Lung (tissue), 12 donors: ENCODE measurements around the gene POT1. TPM values are rescaled to one million over a fixed set of nuclear protein-coding genes. Genes with fewer than 3 reads are reported as not detected.
A peak's percentile ranks its signal among the peaks of the same experiment; 100 is the strongest.

ENCODE experiments used
- ATAC-seq: fragments of 200-7000 bp; cut with Tn5 transposase; one replicate; pipeline ENCODE4 v1.9.1; 2020; ENCODE audit warnings: moderate number of reproducible peaks; ENCODE audit not compliant: insufficient read depth, low FRiP score
- DNase-seq, 3 donors: peaks; one replicate each; pipeline ENCODE4 v3.0.0-alpha.2; 2013 to 2017
- H3K27ac ChIP-seq, 2 donors: one replicate each; pipeline ENCODE4 v1.5.1; 2013; ENCODE audit warnings: mild to moderate bottlenecking in 2 of 2, moderate library complexity in 2 of 2, control low read depth in 1 of 2, inconsistent platforms in 1 of 2, low read depth in 1 of 2, low read length in 1 of 2
- H3K27me3 ChIP-seq, 3 donors: one replicate each; pipeline ENCODE4 v1.5.1; 2013; ENCODE audit warnings: low read length in 2 of 3; ENCODE audit not compliant: control insufficient read depth in 3 of 3, insufficient read depth in 3 of 3
- H3K36me3 ChIP-seq, 4 donors: one replicate each; pipeline ENCODE4 v1.5.1; 2013; ENCODE audit warnings: low read length in 4 of 4, mild to moderate bottlenecking in 1 of 4, moderate library complexity in 1 of 4; ENCODE audit not compliant: control insufficient read depth in 4 of 4, insufficient read depth in 4 of 4
- H3K4me1 ChIP-seq, 5 donors: one replicate each; pipeline ENCODE4 v1.5.1; 2013; ENCODE audit warnings: low read length in 5 of 5, mild to moderate bottlenecking in 2 of 5, moderate library complexity in 1 of 5; ENCODE audit not compliant: control insufficient read depth in 5 of 5, insufficient read depth in 5 of 5
- H3K4me3 ChIP-seq: one replicate; pipeline ENCODE4 v1.5.1; 2013; ENCODE audit warnings: mild to moderate bottlenecking, control low read depth, moderate library complexity
- H3K9ac ChIP-seq, 2 donors: one replicate each; pipeline ENCODE4 v1.5.1; 2013; ENCODE audit warnings: low read length in 2 of 2, control low read depth in 1 of 2; ENCODE audit not compliant: insufficient read depth in 1 of 2
- H3K9me3 ChIP-seq, 4 donors: one replicate each; pipeline ENCODE4 v1.5.1; 2013; ENCODE audit warnings: low read length in 3 of 4, mild to moderate bottlenecking in 1 of 4, moderate library complexity in 1 of 4; ENCODE audit not compliant: control insufficient read depth in 4 of 4, insufficient read depth in 3 of 4
- CTCF ChIP-seq: IDR thresholded peaks from 2 replicates; pipeline ENCODE4 v1.5.1; 2012; ENCODE audit warnings: mild to moderate bottlenecking; ENCODE audit errors: control extremely low read depth, extremely low read depth
- WGBS, 2 donors: extraction: QIAGEN DNeasy Blood & Tissue Kit; methylation state at CpG; one replicate each; pipeline ENCODE4 v1.1.7; 2013; 5-methylcytosine and 5-hydroxymethylcytosine counted together
- polyA plus RNA-seq, 2 donors: library from polyadenylated mRNA; stranded (reverse); fragments of 200-250 nt; gene quantifications; one replicate each; pipeline ENCODE4 v1.2.1, GENCODE V29; 2013
- total RNA-seq, 2 donors: library from RNA; depleted of rRNA in 1 of 2; stranded (reverse); fragments of >200 nt in 1 of 2; gene quantifications; one replicate each; pipeline ENCODE4 v1.2.1, GENCODE V29; 2014 to 2021
- donor health status: control.
- donor health status: control.
- donor health status: Bipolar disorder and iron deficiency.
- donor health status: healthy.
- donor health status: DM: yes; HTN: yes; CAD: no.

POT1 gene
- total and polyA plus RNA-seq, 4 donors: 6.9 to 93.7 (median 12.2) TPM

GRCh38 chr7:124812764-124813163 lies 116.9 kb downstream of the POT1 start:
- Histone ChIP-seq H3K27me3 (no peaks in the 10 kb centered on the region), H3K4me1 (no peaks in the 10 kb centered on the region), H3K36me3 (no peaks in the 10 kb centered on the region), H3K9me3 (no peaks in the 10 kb centered on the region), H3K4me3 (no peak overlapping the region), H3K27ac (no peak overlapping the region), H3K9ac (no peak overlapping the region)
- DNase-seq: no peak
- 86 to 89% methylated on average over 2 of the region's 2 CpGs for WGBS, 2 donors
- ATAC-seq: no peak
- no peak for TF ChIP-seq CTCF

- DNase-seq: no peak
- H3K4me1 ChIP-seq: no peaks in the 10 kb centered on the region
- no peak for ATAC-seq
- no peak for TF ChIP-seq CTCF
- 96 to 97% methylated on average over 1 of the region's 1 CpG for WGBS, 2 donors
- no peak overlapping the region for H3K4me3 ChIP-seq
- H3K27ac ChIP-seq: no peak overlapping the region
- no peaks in the 10 kb centered on the region for H3K27me3 ChIP-seq
- H3K9me3 ChIP-seq: no peaks in the 10 kb centered on the region
- H3K36me3 ChIP-seq: no peaks in the 10 kb centered on the region
- H3K9ac ChIP-seq: no peak overlapping the region
Observed at GRCh38 chr7:124811341-124811740, 118.3 kb downstream of the POT1 start.

GRCh38 chr7:124810605-124811004 lies 119.0 kb downstream of the POT1 start:
- TF ChIP-seq CTCF: no peak
- Histone ChIP-seq H3K4me3 (no peak overlapping the region), H3K4me1 (no peaks in the 10 kb centered on the region), H3K9me3 (no peaks in the 10 kb centered on the region), H3K27me3 (no peaks in the 10 kb centered on the region), H3K9ac (no peak overlapping the region), H3K36me3 (no peaks in the 10 kb centered on the region), H3K27ac (no peak overlapping the region)
- DNase-seq: no peak
- ATAC-seq: no peak
- 73 to 83% methylated on average over 3 of the region's 3 CpGs for WGBS, 2 donors

GRCh38 chr7:124808206-124808605 lies 121.4 kb downstream of the POT1 start:
- H3K9me3 ChIP-seq: no peaks in the 10 kb centered on the region
- no peak for TF ChIP-seq CTCF
- H3K27ac ChIP-seq: no peak overlapping the region
- no peaks in the 10 kb centered on the region for H3K27me3 ChIP-seq
- WGBS, 2 donors: 68 to 76% methylated on average over 5 of the region's 5 CpGs
- no peaks in the 10 kb centered on the region for H3K36me3 ChIP-seq
- no peaks in the 10 kb centered on the region for H3K4me1 ChIP-seq
- ATAC-seq (no peak), DNase-seq (peak in 1 of 3 donors; percentile 46)
- no peak overlapping the region for H3K9ac ChIP-seq
- no peak overlapping the region for H3K4me3 ChIP-seq
